Pancreas (tissue), 10 donors: ENCODE data around the gene SLX1A. TPM values are rescaled to one million over a fixed set of nuclear protein-coding genes. Genes with fewer than 3 reads are reported as not detected.
"Not testable (repeated sequence)": the region's sequence is repeated elsewhere in the genome, so short reads cannot be mapped to it uniquely, and the experiment has no call there.

Experiments used
- ATAC-seq, 4 donors: fragments of 200-7000 bp; cut with Tn5 transposase; one replicate each; pipeline versions ENCODE4 v1.8.0 to v1.9.1; 2020; ENCODE audit warnings: mild to moderate bottlenecking in 4 of 4, moderate library complexity in 4 of 4
- DNase-seq, 6 donors: peaks; one replicate each; pipeline ENCODE4 v3.0.0-alpha.2; 2020
- FAIRE-seq: peaks from 2 replicates; lab custom pipeline; 2012; peaks lifted over from hg19 to GRCh38; lab: Jason Lieb, UNC
- H3K27ac ChIP-seq, 4 donors: fragments of 200-600 bp; sonication (generic); 1 replicate in 3 of 4; 2 replicates in 1 of 4; pipeline versions ENCODE4 v1.5.0 to v1.8.0; 2020
- H3K27me3 ChIP-seq, 4 donors: fragments of 200-600 bp; one replicate each; pipeline ENCODE4 v1.8.0; 2021
- H3K36me3 ChIP-seq, 3 donors: fragments of 200-600 bp; sonication (generic) in 1 of 3; one replicate each; pipeline versions ENCODE4 v1.5.0 to v1.8.0; 2020 to 2021
- H3K4me1 ChIP-seq, 3 donors: fragments of 200-600 bp; one replicate each; pipeline ENCODE4 v1.8.0; 2021
- H3K4me3 ChIP-seq, 4 donors: fragments of 200-600 bp; sonication (generic) in 2 of 4; one replicate each; pipeline versions ENCODE4 v1.5.0 to v1.8.0; 2020 to 2021
- H3K9me3 ChIP-seq, 4 donors: fragments of 200-600 bp; one replicate each; pipeline ENCODE4 v1.8.0; 2021
- CTCF ChIP-seq, 4 donors: fragments of 200-600 bp; sonication (generic) in 3 of 4; IDR thresholded peaks; one replicate each; pipeline versions ENCODE4 v1.5.0 to v1.8.0; 2021; ENCODE audit warnings: antibody characterized with exemption in 4 of 4
- WGBS, 2 donors: extraction: QIAGEN DNeasy Blood & Tissue Kit; methylation state at CpG; one replicate each; pipeline ENCODE4 v1.1.7; 2013; 5-methylcytosine and 5-hydroxymethylcytosine counted together
- intact Hi-C, 3 donors: fragments of 100-400 bp; cut with DNase I; formaldehyde crosslinking; loops; one replicate each; pipeline versions ENCODE4 v1.11.1 to v1.14.2; 2022
- polyA plus RNA-seq, 2 donors: library from polyadenylated mRNA; stranded (reverse); fragments of 200-250 nt; gene quantifications; one replicate each; pipeline ENCODE4 v1.2.3, GENCODE V29; 2013
- total RNA-seq, 6 donors: library from RNA; stranded (reverse); fragmentation: NEBNext Ultra II Directional in 4 of 6; extraction: Animal tissue kit (Norgen Biotek cat#: 25700) in 4 of 6; gene quantifications; one replicate each; pipeline versions ENCODE4 v1.2.1 to v1.2.4, GENCODE V29; 2021 to 2023
- donor health status: healthy with polysubstance abuse.
- donor health status: DM: no; HTN: no; CAD: no; lungs with moderate emphysema.
- donor health status: DM: no; HTN: no; CAD: no.
- donor health status: control.
- donor health status: control.
- donor health status: Bipolar disorder and iron deficiency.
- donor health status: DM: yes; HTN: yes; CAD: no.
- donor health status: DM: no; HTN: no; CAD: no.
- donor health status: DM: no; HTN: no; CAD: no.
- donor health status: DM: yes; HTN: yes; CAD: no.

Gene SLX1A
- total RNA-seq = 10 to 100 TPM in 4 of 6 donors, 1 to 10 TPM in 2; 9.0 to 25.0 (median 14.0) TPM
- polyA plus RNA-seq = 10 to 100 TPM; 61.8 to 63.8 TPM

GRCh38 chr16:30193615-30194014 lies at the start of gene SLX1A, which contains the start of gene BOLA2B:
SLX1A (plus strand) TSS chr16:30193875; CDS start chr16:30194085, 210 bp downstream.
BOLA2B (minus strand) TSS chr16:30193666; CDS start chr16:30193595, 71 bp downstream.
- no CpG with 5 or more reads among the region's 34 CpGs for WGBS, 2 donors
- H3K9me3 ChIP-seq, DNase-seq, intact Hi-C loops, H3K27me3 ChIP-seq, H3K36me3 ChIP-seq, H3K27ac ChIP-seq, H3K4me1 ChIP-seq: not testable (repeated sequence)
- ATAC-seq (peak; percentile 91 to 97 (median 91)), FAIRE-seq (peak; percentile 94)
- peak within 1 kb of the TSS in 2 of 4 donors; percentile 25 to 38 for H3K4me3 ChIP-seq

GRCh38 chr16:30144017-30144416 lies 49.7 kb upstream of the SLX1A start:
- no peak overlapping the region for H3K4me3 ChIP-seq
- DNase-seq (no peak), FAIRE-seq (no peak), ATAC-seq (no peak)
- H3K27ac ChIP-seq = no peak overlapping the region
- H3K4me1 ChIP-seq = no peaks in the 10 kb centered on the region
- H3K9me3 ChIP-seq = no peaks in the 10 kb centered on the region
- intact Hi-C loops = no loop called here
- no peaks in the 10 kb centered on the region for H3K36me3 ChIP-seq
- H3K27me3 ChIP-seq = no peaks in the 10 kb centered on the region
- no peak for TF ChIP-seq CTCF (IDR thresholded peaks at IDR 0.05)

- ATAC-seq = no peak
- FAIRE-seq = peak; percentile 98
- Histone ChIP-seq H3K4me1 (no peaks in the 10 kb centered on the region), H3K4me3 (no peak overlapping the region), H3K27ac (no peak overlapping the region), H3K9me3 (no peaks in the 10 kb centered on the region), H3K27me3 (no peaks in the 10 kb centered on the region), H3K36me3 (no peaks in the 10 kb centered on the region)
- WGBS, 2 donors = 44 to 45% methylated on average over 1 of the region's 1 CpG
- TF ChIP-seq CTCF (IDR thresholded peaks at IDR 0.05) = no peak
- intact Hi-C loops = no loop called here
- no peak for DNase-seq
Measured at GRCh38 chr16:30144917-30145316, 48.8 kb upstream of the SLX1A start.

- intact Hi-C loops = no loop called here
- Histone ChIP-seq H3K36me3 (no peaks in the 10 kb centered on the region), H3K27me3 (no peaks in the 10 kb centered on the region), H3K4me3 (no peak overlapping the region), H3K27ac (no peak overlapping the region), H3K4me1 (no peaks in the 10 kb centered on the region), H3K9me3 (no peaks in the 10 kb centered on the region)
- FAIRE-seq (no peak), ATAC-seq (no peak), DNase-seq (no peak)
- WGBS, 2 donors = 49 to 61% methylated on average over 1 of the region's 1 CpG
- TF ChIP-seq CTCF (IDR thresholded peaks at IDR 0.05) = no peak
Measured at GRCh38 chr16:30145657-30146056, 48.0 kb upstream of the SLX1A start.

- no peak for FAIRE-seq
- TF ChIP-seq CTCF (IDR thresholded peaks at IDR 0.05) = no peak
- ATAC-seq = no peak
- H3K4me1 ChIP-seq = no peaks in the 10 kb centered on the region
- intact Hi-C loops = no loop called here
- no peak overlapping the region for H3K27ac ChIP-seq
- no peaks in the 10 kb centered on the region for H3K36me3 ChIP-seq
- no peaks in the 10 kb centered on the region for H3K27me3 ChIP-seq
- WGBS, 2 donors = 83 to 86% methylated on average over 3 of the region's 3 CpGs
- DNase-seq = no peak
- no peaks in the 10 kb centered on the region for H3K9me3 ChIP-seq
- H3K4me3 ChIP-seq = no peak overlapping the region
Measured at GRCh38 chr16:30147843-30148510, 45.7 kb upstream of the SLX1A start.
